ENCODE measurements around the gene GATA2. TPM values are rescaled to one million over a fixed set of nuclear protein-coding genes. Genes with fewer than 3 reads are reported as not detected.

The GATA2 gene
- total and polyA plus RNA-seq, 12 donors: 6.8 to 29.8 (median 12.6) TPM

- TF ChIP-seq CTCF (IDR thresholded peaks at IDR 0.05): no peak
- WGBS, 2 donors: 90 to 94% methylated on average over 10 of the region's 10 CpGs
- peaks cover 3 to 42% (median 15%) of the 10 kb centered on the region in 7 donors for H3K27me3 ChIP-seq
- no peaks in the 10 kb centered on the region for H3K36me3 ChIP-seq
- DNase-seq (no peak), ATAC-seq (peak in 2 of 8 donors; percentile 12 to 53)
- H3K4me1 ChIP-seq: no peaks in the 10 kb centered on the region
- intact Hi-C loops (cut with DNase I): loop anchor here in 3 of 10 donors (5.0 to 10.0 kb wide), 5 partner anchors 38 to 412 kb away; no protein-coding TSS in a partner anchor
- H3K9me3 ChIP-seq: peaks cover 0 to 3% (median 0%) of the 10 kb centered on the region in 11 donors
- no peak overlapping the region for H3K4me3 ChIP-seq
- H3K27ac ChIP-seq: no peak overlapping the region
These were observed 10.9 kb upstream of the GATA2 start for GRCh38 chr3:128503751-128504532.

- Histone ChIP-seq H3K36me3 (no peaks in the 10 kb centered on the region), H3K4me1 (peaks cover 0 to 5% (median 1%) of the 10 kb centered on the region in 9 donors), H3K9me3 (peaks cover 0 to 3% (median 0%) of the 10 kb centered on the region in 11 donors), H3K4me3 (no peak overlapping the region), H3K27ac (no peak overlapping the region), H3K27me3 (peaks cover 3 to 49% (median 22%) of the 10 kb centered on the region in 7 donors)
- peak in 7 of 9 donors; percentile 17 to 39 (median 25) for TF ChIP-seq CTCF (IDR thresholded peaks at IDR 0.05)
- DNase-seq: no peak
- 89 to 90% methylated on average over 12 of the region's 12 CpGs for WGBS, 2 donors
- intact Hi-C loops (cut with DNase I): loop anchor here in 3 of 10 donors (5.0 to 10.0 kb wide), 5 partner anchors 39 to 411 kb away; no protein-coding TSS in a partner anchor
- peak in 2 of 8 donors; percentile 18 to 35 for ATAC-seq
These were observed 10.2 kb upstream of the GATA2 start for GRCh38 chr3:128503164-128503651.

GRCh38 chr3:128502712-128503111, 9.7 kb upstream of the GATA2 start:
- Histone ChIP-seq H3K36me3 (no peaks in the 10 kb centered on the region), H3K4me3 (no peak overlapping the region), H3K9me3 (peaks cover 0 to 3% (median 0%) of the 10 kb centered on the region in 11 donors), H3K4me1 (peaks cover 0 to 9% (median 4%) of the 10 kb centered on the region in 9 donors), H3K27ac (no peak overlapping the region), H3K27me3 (peaks cover 3 to 52% (median 26%) of the 10 kb centered on the region in 7 donors)
- 84 to 89% methylated on average over 5 of the region's 5 CpGs for WGBS, 2 donors
- no peak for DNase-seq
- TF ChIP-seq CTCF (IDR thresholded peaks at IDR 0.05): no peak
- intact Hi-C loops (cut with DNase I): loop anchor here in 3 of 10 donors (5.0 to 10.0 kb wide), 5 partner anchors 40 to 410 kb away; no protein-coding TSS in a partner anchor
- no peak for ATAC-seq

GRCh38 chr3:128501431-128501830, 8.4 kb upstream of the GATA2 start:
- WGBS, 2 donors: 78 to 85% methylated on average over 3 of the region's 3 CpGs
- intact Hi-C loops (cut with DNase I): loop anchor here in 3 of 10 donors (5.0 to 10.0 kb wide), 5 partner anchors 41 to 409 kb away; no protein-coding TSS in a partner anchor
- Histone ChIP-seq H3K4me1 (peaks cover 0 to 19% (median 14%) of the 10 kb centered on the region in 9 donors), H3K9me3 (peaks cover 0 to 3% (median 0%) of the 10 kb centered on the region in 11 donors), H3K4me3 (no peak overlapping the region), H3K36me3 (no peaks in the 10 kb centered on the region), H3K27ac (no peak overlapping the region), H3K27me3 (peaks cover 3 to 56% (median 37%) of the 10 kb centered on the region in 7 donors)
- no peak for ATAC-seq
- no peak for DNase-seq
- no peak for TF ChIP-seq CTCF (IDR thresholded peaks at IDR 0.05)
